SK-N-SH (cell line): ENCODE data around the gene ANK2. TPM values are rescaled to one million over a fixed set of nuclear protein-coding genes. Genes with fewer than 3 reads are reported as not detected.

Experiments used
- CTCF ChIA-PET: fragments of 300-600, 350-600 bp; formaldehyde crosslinking; extraction: SDS; loops from one replicate; lab custom pipeline; 2021; lab: Yijun Ruan, JAX
- POLR2A ChIA-PET: fragments of 350-600 bp; sonication (Branson Sonifier 250); formaldehyde crosslinking; extraction: SDS; loops from one replicate; lab custom pipeline; 2020; ENCODE audit warnings: antibody characterized with exemption, inconsistent platforms; lab: Yijun Ruan, JAX
- DNase-seq: peaks from one replicate; pipeline ENCODE4 v3.0.0; 2012
- H2AFZ ChIP-seq: fragments of 200-600 bp; sonication (generic); 2 replicates; pipeline ENCODE4 v1.8.1; 2016; ENCODE audit warnings: antibody characterized with exemption, mild to moderate bottlenecking, low read depth
- H3F3A ChIP-seq: fragments of 200-600 bp; sonication (generic); replicated peaks from 2 replicates; pipeline ENCODE3; 2016; ENCODE audit warnings: antibody characterized with exemption, mild to moderate bottlenecking; ENCODE audit not compliant: insufficient read depth
- H3K27ac ChIP-seq, 2 experiments: fragments of 200-500 bp in 1 of 2; fragments of 200-600 bp in 1 of 2; sonication (Bioruptor generic) in 1 of 2; sonication (generic), shearing (Covaris generic) in 1 of 2; 2 replicates each; pipeline versions ENCODE4 v1.5.1 to v1.6.1; 2014 to 2016; ENCODE audit warnings: low read depth in 2 of 2, inconsistent platforms in 1 of 2, low read length in 1 of 2, mild to moderate bottlenecking in 1 of 2, mixed read lengths in 1 of 2
- H3K27me3 ChIP-seq: fragments of 200-600 bp; sonication (generic), shearing (Covaris generic); 2 replicates; pipeline ENCODE4 v1.6.1; 2016; ENCODE audit warnings: mixed run types; ENCODE audit not compliant: insufficient read depth
- H3K36me3 ChIP-seq, 2 experiments: fragments of 200-500 bp in 1 of 2; fragments of 200-600 bp in 1 of 2; sonication (Bioruptor generic) in 1 of 2; sonication (generic) in 1 of 2; replicated peaks in 1 of 2; 2 replicates each; pipeline versions ENCODE3 to v1.5.1; 2014 to 2016; ENCODE audit warnings: low read length in 1 of 2, mild to moderate bottlenecking in 1 of 2; ENCODE audit not compliant: insufficient read depth in 2 of 2, control insufficient read depth in 1 of 2
- H3K4me1 ChIP-seq, 2 experiments: fragments of 200-500 bp in 1 of 2; fragments of 200-600 bp in 1 of 2; sonication (Bioruptor generic) in 1 of 2; sonication (generic), shearing (Covaris generic) in 1 of 2; 2 replicates each; pipeline versions ENCODE4 v1.5.1 to v1.6.1; 2014 to 2016; ENCODE audit warnings: low read depth in 1 of 2, low read length in 1 of 2, mixed run types in 1 of 2; ENCODE audit not compliant: insufficient read depth in 2 of 2, control insufficient read depth in 1 of 2
- H3K4me2 ChIP-seq: fragments of 200-600 bp; sonication (generic), shearing (Covaris generic); 2 replicates; pipeline ENCODE4 v1.6.1; 2017; ENCODE audit warnings: mixed run types
- H3K4me3 ChIP-seq, 2 experiments: fragments of 200-500 bp in 1 of 2; fragments of 200-600 bp in 1 of 2; sonication (Bioruptor generic) in 1 of 2; sonication (generic), shearing (Covaris generic) in 1 of 2; 2 replicates each; pipeline versions ENCODE4 v1.5.1 to v1.8.1; 2014 to 2016; ENCODE audit warnings: low read depth in 2 of 2, inconsistent platforms in 1 of 2, low read length in 1 of 2, mild to moderate bottlenecking in 1 of 2, mixed read lengths in 1 of 2, moderate library complexity in 1 of 2
- H3K79me2 ChIP-seq: fragments of 200-600 bp; sonication (generic); 2 replicates; pipeline ENCODE4 v1.8.1; 2017; ENCODE audit warnings: mild to moderate bottlenecking; ENCODE audit not compliant: insufficient read depth
- H3K9ac ChIP-seq: fragments of 200-600 bp; sonication (generic); 2 replicates; pipeline ENCODE4 v1.6.1; 2017; ENCODE audit warnings: mixed run types
- H3K9me2 ChIP-seq: fragments of 200-600 bp; sonication (generic); 2 replicates; pipeline ENCODE4 v1.6.1; 2017; ENCODE audit warnings: mixed run types
- H3K9me3 ChIP-seq: fragments of 200-600 bp; sonication (generic); 2 replicates; pipeline ENCODE4 v1.6.1; 2017; ENCODE audit warnings: mixed run types, mild to moderate bottlenecking, moderate library complexity
- H4K20me1 ChIP-seq: fragments of 200-600 bp; sonication (generic); 2 replicates; pipeline ENCODE4 v1.6.1; 2017; ENCODE audit warnings: mild to moderate bottlenecking, mixed run types; ENCODE audit not compliant: insufficient read depth
- EP300 ChIP-seq, 2 experiments: IDR thresholded peaks; 2 replicates each; pipeline versions ENCODE4 v1.4.0 to v1.6.1; 2012; ENCODE audit warnings: borderline replicate concordance in 1 of 2, low read depth in 1 of 2, low read length in 1 of 2
- FOSL2 ChIP-seq: IDR thresholded peaks from 2 replicates; pipeline ENCODE4 v1.4.0; 2012; ENCODE audit warnings: low read depth, mild to moderate bottlenecking, moderate library complexity, borderline replicate concordance
- GATA2 ChIP-seq: sonication (generic); formaldehyde crosslinking; IDR thresholded peaks from 2 replicates; pipeline ENCODE4 v1.5.0; 2020; ENCODE audit warnings: mild to moderate bottlenecking, missing genetic modification reagents
- JUND ChIP-seq: IDR thresholded peaks from 2 replicates; pipeline ENCODE4 v1.4.0; 2012
- NFIC ChIP-seq: IDR thresholded peaks from 2 replicates; pipeline ENCODE4 v1.4.0; 2012; ENCODE audit warnings: borderline replicate concordance
- RXRA ChIP-seq: IDR thresholded peaks from 2 replicates; pipeline ENCODE4 v1.4.0; 2012; ENCODE audit warnings: low read depth, mild to moderate bottlenecking, borderline replicate concordance
- SIN3A ChIP-seq: IDR thresholded peaks from 2 replicates; pipeline ENCODE4 v1.6.1; 2012; ENCODE audit warnings: low read depth, mild to moderate bottlenecking, low read length, moderate library complexity, borderline replicate concordance
- SMC3 ChIP-seq: IDR thresholded peaks from 2 replicates; pipeline ENCODE4 v1.6.1; 2012; ENCODE audit warnings: low read depth, low read length, improper control_type of control experiment
- TCF12 ChIP-seq: IDR thresholded peaks from 2 replicates; pipeline ENCODE4 v1.4.0; 2012
- WGBS: methylation state at CpG from one replicate; pipeline ENCODE4 v1.1.6; 2017; ENCODE audit warnings: low lambda C conversion rate; 5-methylcytosine and 5-hydroxymethylcytosine counted together
- polyA plus RNA-seq, 3 experiments: library from polyadenylated mRNA; depleted of rRNA; stranded (reverse); fragments of >200 nt; gene quantifications; 2 replicates each; pipeline ENCODE4 v1.2.3, GENCODE V29; 2012
- TF ChIP-seq, protein P1 (sequence below): fragments of 150-350 bp; IDR thresholded peaks from 2 replicates; pipeline ENCODE4 v1.6.1; 2017; ENCODE audit warnings: antibody characterized with exemption, low read length, low read depth, borderline replicate concordance
- TF ChIP-seq, protein P2 (sequence below): IDR thresholded peaks from 2 replicates; pipeline ENCODE4; 2012

The ANK2 gene
- polyA plus RNA-seq, 1 of the 3 experiments (the other 2 are of a cell fraction): 0.69 TPM

DNA sequence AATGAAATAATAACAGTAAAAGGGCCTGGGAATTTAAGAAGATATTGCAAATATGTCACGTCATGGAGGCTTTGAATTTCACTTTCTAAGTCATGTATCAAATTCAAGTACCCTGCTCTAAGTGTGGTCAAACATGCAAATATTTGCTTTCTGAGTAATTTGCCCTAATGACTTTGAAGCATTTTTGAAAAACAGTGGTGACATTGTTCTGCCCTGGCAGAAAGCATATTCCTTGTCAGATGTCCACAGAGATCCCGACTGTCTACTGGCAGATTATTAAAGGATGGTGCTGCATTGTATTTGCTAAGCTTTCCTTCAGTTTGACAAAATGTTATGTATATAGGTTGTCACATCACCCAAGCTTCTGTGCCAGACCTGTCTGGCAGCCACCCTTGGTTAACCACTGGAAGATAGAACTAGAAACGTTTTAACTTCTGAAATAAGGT is 92.5 kb downstream of the ANK2 start:
- Histone ChIP-seq H3K9me3 (no peaks in the 10 kb centered on the region), H3K9ac (peak overlapping the region; percentile 20; the same call in 1 of the 2 replicates), H3K27me3 (no peaks in the 10 kb centered on the region), H3K4me3 (no peak overlapping the region), H4K20me1 (no peaks in the 10 kb centered on the region), H3K79me2 (no peaks in the 10 kb centered on the region), H2AFZ (no peak overlapping the region), H3K4me2 (peak overlapping the region; percentile 35), H3K36me3 (no peaks in the 10 kb centered on the region), H3K4me1 (peaks cover 0 to 3% of the 10 kb centered on the region in 2 experiments; a peak in 2 of 4 replicates), H3K27ac (peak overlapping the region in 1 of 2 experiments; percentile 52; a peak in 2 of 4 replicates), H3F3A (peaks cover 3% of the 10 kb centered on the region), H3K9me2 (no peaks in the 10 kb centered on the region)
- DNase-seq: no peak
- ChIA-PET POLR2A (no interaction called here), CTCF (interaction anchor here (1.2 kb wide), 1 partner anchor 35 kb away, joined by 3 read pairs; no protein-coding TSS in a partner anchor)
- 6% methylated on average over 3 of the region's 3 CpGs for WGBS
- TF ChIP-seq SMC3 (no peak), SIN3A (0 out of 2 replicates have a peak, but pooled peaks have one; percentile 19), RXRA (peak; percentile 18; the same call in 1 of the 2 replicates), EP300 (IDR thresholded peaks at IDR 0.05; ENCODE audit: borderline replicate concordance in 1 of 2, low read depth in 1 of 2, low read length in 1 of 2) (peak in 1 of 2 experiments; percentile 40; a peak in 1 of 4 replicates), NFIC (peak; percentile 48; the same call in 1 of the 2 replicates), JUND (peak; percentile 48), TCF12 (peak; percentile 45; the same call in 1 of the 2 replicates), FOSL2 (peak; percentile 41; the same call in 1 of the 2 replicates)
- TF ChIP-seq, protein P1, sequence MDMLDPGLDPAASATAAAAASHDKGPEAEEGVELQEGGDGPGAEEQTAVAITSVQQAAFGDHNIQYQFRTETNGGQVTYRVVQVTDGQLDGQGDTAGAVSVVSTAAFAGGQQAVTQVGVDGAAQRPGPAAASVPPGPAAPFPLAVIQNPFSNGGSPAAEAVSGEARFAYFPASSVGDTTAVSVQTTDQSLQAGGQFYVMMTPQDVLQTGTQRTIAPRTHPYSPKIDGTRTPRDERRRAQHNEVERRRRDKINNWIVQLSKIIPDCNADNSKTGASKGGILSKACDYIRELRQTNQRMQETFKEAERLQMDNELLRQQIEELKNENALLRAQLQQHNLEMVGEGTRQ: no peak
- TF ChIP-seq, protein P2, sequence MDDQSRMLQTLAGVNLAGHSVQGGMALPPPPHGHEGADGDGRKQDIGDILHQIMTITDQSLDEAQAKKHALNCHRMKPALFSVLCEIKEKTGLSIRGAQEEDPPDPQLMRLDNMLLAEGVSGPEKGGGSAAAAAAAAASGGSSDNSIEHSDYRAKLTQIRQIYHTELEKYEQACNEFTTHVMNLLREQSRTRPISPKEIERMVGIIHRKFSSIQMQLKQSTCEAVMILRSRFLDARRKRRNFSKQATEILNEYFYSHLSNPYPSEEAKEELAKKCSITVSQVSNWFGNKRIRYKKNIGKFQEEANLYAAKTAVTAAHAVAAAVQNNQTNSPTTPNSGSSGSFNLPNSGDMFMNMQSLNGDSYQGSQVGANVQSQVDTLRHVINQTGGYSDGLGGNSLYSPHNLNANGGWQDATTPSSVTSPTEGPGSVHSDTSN: peak; percentile 74

DNA sequence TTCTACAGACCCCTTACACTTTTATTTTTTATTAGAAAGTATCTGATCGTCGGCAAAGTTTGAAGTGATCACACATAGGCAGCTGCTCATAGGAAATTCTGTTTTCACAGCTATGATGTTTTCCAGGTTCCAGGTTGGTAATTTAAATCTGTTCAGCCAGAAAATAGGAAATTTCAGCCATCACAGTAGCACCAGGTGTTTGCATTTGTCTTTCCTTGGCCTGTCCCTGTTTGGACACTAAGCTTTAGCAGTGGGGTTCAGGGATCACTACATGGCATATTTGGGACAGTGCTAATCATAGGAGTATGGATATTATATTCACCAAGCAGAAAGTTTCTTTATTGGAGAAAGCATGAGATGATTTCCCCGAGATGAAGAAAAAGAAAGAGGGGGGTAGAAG is 92.9 kb downstream of the ANK2 start:
- Histone ChIP-seq H3F3A (peaks cover 3% of the 10 kb centered on the region), H3K27me3 (no peaks in the 10 kb centered on the region), H3K36me3 (no peaks in the 10 kb centered on the region), H3K79me2 (no peaks in the 10 kb centered on the region), H4K20me1 (no peaks in the 10 kb centered on the region), H3K4me1 (peaks cover 0 to 3% of the 10 kb centered on the region in 2 experiments; a peak in 2 of 4 replicates), H3K4me2 (peak overlapping the region; percentile 35), H3K9ac (no peak overlapping the region), H3K9me2 (no peaks in the 10 kb centered on the region), H3K27ac (peak overlapping the region in 1 of 2 experiments; percentile 52; a peak in 2 of 4 replicates), H3K9me3 (no peaks in the 10 kb centered on the region), H3K4me3 (no peak overlapping the region), H2AFZ (no peak overlapping the region)
- ChIA-PET POLR2A (no interaction called here), CTCF (interaction anchor here (1.4 kb wide), 1 partner anchor 15 kb away, joined by 3 read pairs; no protein-coding TSS in a partner anchor)
- TF ChIP-seq RXRA (no peak), GATA2 (no peak), FOSL2 (no peak)
- no peak for DNase-seq
- 88% methylated on average over 3 of the region's 3 CpGs for WGBS
